GM18511 (cell line): Measurements from ENCODE around the gene SLCO2B1.
A peak's percentile ranks its signal among the peaks of the same experiment; 100 is the strongest.

Experiments used
- ATAC-seq: cut with Tn5 transposase; IDR thresholded peaks from one replicate; pipeline ENCODE4 v1.9.1; 2021; ENCODE audit warnings: mild to moderate bottlenecking, moderate library complexity; ENCODE audit not compliant: unreplicated experiment

SLCO2B1 gene

DNA sequence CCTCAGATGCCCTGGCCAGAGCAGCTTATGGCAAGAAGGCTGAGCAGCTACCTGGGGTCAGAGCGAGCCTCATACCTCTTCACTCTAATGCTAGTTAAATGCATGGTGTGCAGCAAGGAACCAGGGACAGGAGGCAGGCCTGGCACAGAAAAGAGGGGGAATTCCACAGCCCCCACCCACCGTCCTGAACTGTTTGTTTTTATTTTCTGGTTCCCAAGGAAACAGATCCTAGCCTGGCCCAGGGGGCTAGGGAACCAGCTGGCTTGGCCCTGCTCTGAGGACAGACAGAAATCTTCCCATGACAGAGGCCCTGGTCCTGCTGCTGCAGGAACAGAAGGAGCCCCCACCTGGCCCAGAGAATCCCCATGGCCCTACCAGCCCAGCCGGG is 40.4 kb downstream of the SLCO2B1 start:
- no peak for ATAC-seq

DNA sequence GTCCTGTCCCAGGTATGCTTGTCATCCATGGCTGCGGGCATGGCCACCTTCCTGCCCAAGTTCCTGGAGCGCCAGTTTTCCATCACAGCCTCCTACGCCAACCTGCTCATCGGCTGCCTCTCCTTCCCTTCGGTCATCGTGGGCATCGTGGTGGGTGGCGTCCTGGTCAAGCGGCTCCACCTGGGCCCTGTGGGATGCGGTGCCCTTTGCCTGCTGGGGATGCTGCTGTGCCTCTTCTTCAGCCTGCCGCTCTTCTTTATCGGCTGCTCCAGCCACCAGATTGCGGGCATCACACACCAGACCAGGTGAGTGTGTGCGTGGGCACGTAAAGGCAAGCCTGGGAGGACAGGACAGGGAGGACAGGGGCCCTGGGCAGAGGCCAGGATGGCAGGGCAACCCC is 42.4 kb downstream of the SLCO2B1 start:
- no peak for ATAC-seq

DNA sequence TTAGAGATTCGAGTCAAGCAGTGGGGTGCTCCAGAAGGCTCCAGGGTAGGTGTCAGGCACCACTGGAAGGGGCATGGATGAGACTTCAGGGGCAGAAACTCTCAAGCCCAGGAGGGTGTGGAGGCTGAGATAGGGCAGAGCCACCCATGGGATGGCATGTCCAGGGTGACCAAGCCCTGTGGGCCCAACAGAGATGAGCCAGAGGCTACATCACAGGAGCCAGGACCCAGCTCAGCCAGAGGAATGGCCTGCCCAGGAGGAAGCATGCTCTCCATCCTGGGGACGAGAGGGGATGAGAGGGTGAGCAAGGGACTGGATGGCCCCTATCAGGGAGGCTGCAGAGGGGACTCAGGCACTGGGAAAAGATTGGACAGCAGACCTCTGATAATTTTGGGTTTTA is 42.8 kb downstream of the SLCO2B1 start:
- ATAC-seq = no peak

DNA sequence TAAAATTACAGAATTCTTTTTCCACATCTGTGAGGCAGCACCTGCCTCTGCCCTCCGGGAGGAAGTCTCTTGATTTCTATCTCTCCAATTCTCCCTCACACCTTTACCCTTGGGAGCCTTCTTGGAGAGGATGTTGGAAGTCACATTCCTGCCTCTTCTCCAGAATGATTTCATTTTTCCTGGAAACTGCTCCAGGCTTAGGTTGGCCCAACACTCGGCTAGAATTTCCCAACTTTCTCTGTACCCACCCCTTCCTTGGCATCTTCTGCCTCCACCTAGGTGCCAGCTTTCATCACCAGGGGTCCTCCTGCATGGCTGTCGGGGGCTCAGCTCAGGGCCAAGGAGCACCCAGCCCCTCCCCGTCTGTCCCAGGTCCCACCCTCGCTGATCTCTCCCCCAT is 43.2 kb downstream of the SLCO2B1 start:
- ATAC-seq = no peak

DNA sequence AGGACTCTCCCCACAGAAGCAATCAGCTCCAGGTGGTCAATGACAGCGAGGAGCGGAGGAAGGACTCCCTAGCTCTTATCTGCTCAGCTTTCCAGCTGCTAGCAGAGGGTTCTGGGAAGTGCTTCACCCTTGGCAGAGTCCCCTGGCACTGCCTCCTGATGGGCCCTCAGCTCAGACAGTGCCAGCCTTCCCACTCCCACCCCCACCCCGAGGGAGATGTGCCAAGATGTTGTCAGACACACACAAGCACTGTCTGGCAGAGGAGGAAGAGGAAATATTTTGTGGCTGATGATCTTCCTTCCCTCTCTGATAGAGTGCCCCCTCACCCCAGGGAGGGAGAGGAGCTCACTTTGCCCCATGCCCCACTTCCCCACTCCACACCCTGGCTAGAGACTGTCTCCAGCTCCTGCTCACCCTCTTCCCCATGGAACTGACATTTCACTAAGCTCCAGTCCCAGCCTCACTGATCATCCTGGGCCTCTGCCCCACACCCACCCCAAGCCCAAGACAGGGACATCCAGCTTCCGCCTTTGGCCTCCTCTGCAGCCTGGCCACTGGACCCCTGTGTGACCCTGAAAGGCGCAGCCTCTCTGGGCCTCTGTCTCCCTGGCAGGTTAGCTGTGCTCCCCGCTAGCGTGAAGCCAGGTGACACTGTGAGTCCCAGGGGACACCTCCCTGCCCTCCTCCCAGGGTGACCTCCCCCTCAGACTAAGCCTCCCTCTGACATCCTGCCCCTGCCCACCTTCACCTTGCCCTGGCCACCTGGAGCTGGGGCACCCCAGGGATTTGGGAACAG is 44.5 kb downstream of the SLCO2B1 start:
- no peak for ATAC-seq

DNA sequence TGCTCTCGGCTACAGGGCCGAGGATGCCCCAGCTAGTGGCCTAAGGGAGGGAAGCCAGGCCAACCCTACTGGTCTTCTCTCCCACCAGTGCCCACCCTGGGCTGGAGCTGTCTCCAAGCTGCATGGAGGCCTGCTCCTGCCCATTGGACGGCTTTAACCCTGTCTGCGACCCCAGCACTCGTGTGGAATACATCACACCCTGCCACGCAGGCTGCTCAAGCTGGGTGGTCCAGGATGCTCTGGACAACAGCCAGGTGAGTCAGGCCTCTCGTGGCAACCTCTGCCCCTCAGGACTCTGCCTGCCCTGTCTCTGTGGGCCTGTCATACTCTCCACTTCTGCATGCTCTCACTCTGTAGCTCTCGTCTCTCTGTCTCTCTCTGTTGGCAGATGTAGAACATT is 45.5 kb downstream of the SLCO2B1 start:
- ATAC-seq = no peak

DNA sequence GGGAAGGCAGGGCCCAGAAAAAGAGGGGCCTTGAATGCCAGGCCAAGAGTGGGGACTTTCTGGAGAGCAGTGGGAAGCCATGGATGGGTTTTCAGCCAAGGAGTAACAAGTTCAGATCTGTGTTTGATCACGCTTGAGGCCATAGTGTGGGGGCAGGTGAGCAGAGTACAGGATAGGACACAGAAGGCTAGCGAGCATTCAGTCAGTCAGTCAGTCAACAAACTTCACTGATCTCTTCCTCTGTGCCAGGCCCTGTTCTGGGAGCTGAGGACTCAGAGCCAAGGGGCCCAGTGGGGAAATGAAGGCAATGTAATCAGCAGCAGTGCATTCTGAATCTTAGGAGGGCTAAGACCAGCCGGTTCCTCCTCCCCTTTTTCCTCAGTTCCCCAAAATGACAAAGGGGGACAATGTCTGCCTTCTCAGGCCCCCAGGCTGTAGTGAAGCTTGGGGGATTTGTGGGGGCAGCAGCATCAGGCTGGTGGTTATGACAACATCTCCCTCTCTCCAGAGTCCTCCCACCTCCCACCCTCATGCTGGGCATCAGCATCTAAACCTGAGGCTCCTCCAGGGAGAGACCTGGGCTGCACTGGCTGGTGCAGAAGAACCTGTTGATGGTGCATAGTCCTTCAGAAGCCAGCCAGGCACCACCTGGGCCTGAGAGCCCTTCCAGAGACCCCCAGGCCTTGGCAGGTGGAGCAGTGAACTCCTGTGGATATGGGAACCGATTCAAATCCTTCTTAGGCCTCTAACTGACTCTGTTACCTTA is 46.8 kb downstream of the SLCO2B1 start:
- ATAC-seq = no peak

DNA sequence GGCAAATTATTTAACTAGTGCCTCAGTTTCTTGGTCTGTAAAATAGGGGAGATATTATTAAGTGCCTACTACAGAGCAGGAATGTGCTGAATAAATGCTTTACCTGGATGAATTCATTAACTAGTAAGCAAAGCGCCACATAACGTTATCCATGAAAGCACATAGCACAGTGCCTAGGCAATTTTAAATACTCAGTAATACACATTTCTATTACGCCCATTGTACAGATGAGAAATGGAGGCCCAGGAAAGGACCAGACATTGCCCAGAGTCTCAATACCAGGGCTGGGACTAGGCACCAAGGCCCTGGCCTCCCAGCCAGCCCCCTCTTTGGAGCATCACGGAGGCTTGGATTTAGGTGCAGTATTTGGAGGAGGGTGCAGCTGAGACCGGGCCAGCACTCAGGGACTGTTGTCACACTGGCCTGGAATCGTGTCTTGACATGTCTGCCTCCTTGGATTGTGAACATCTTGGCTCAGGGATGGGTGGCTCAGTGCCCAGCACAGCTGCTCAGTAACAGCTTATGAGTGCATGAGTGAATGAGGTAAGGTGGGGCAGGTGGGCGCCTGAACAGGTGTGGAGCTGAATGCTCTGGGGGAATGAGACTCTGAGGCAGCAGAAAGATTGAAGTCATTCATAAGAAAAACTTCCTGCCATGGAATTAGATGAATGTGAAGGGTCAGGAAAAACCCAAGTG is 47.5 kb downstream of the SLCO2B1 start:
- no peak for ATAC-seq

DNA sequence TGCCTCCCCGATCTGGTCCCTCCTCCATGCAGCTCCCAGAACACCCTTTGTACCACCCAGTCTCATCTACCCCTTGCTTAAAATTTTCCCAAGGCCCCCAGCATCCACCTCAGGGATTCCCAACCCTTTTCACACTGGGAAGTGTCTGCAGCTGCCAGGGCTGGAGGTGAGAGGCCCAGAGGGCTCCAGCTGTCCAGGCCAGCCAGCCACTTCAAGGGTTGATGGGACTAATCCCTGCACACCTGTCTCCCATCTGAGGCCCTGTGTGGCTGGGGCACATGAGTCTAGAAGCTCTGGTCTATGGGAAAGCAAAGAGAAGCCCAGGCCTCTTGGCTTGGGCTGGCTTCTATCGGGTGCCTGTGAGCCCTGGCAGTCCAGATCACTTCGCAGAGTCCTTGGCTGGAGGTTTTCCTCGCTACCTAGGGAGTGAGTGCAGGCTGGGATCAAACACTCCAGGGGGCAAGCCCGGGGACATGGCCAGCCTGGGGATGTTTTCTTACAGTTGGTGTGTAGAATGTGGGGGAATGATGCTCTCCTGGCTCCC is 48.6 kb downstream of the SLCO2B1 start:
- ATAC-seq = no peak

DNA sequence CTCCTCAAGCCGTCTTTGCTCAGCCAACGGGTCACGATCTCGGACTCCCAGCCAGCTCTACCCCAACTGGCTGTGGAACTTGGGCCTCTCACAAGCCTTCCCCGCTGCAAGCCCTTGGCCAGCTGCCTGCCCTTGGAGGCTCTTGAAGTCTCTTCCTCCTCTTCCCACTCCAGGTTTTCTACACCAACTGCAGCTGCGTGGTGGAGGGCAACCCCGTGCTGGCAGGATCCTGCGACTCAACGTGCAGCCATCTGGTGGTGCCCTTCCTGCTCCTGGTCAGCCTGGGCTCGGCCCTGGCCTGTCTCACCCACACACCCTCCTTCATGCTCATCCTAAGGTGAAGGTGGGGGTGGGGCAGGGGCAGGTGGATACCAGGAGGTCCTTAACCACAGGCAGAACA is 49.1 kb downstream of the SLCO2B1 start:
- ATAC-seq = no peak

DNA sequence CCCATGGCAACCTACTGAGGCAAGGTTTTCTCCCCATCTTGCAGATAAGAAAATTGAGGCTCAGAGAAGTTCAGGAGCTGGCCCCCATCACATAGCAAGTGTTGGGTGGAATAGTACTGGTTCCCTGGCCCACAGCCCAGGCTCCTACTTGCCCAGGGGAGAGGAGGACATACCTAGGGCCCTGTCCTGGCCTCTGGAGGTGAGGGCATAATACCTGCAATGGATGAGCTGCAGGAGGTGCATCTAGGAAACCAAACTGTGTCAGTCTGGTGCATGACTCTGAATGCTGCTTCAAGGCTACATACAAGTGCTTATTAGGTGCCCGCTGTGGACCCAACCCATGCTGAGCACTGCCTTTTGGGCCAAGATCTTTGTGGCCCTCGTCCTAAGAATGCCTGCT is 49.6 kb downstream of the SLCO2B1 start:
- ATAC-seq = no peak

DNA sequence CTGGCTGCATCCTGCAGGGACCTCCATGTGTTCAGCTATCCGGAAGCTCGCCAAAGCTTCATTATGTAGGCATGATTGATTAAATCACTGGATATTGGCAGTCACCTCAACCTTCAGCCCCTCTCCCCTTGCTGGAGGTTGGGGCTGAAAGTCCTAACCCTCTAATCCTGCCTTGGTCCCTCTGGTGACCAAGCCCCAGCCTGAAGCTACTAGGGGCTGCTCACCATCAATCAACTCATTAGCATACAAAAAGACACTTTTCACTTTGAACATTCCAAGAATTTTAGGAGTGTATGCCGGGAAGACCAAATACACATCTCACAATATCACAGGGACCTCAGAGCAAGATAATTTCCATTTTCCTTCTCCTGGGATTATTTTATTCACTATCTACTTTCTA is 50.9 kb downstream of the SLCO2B1 start:
- no peak for ATAC-seq

DNA sequence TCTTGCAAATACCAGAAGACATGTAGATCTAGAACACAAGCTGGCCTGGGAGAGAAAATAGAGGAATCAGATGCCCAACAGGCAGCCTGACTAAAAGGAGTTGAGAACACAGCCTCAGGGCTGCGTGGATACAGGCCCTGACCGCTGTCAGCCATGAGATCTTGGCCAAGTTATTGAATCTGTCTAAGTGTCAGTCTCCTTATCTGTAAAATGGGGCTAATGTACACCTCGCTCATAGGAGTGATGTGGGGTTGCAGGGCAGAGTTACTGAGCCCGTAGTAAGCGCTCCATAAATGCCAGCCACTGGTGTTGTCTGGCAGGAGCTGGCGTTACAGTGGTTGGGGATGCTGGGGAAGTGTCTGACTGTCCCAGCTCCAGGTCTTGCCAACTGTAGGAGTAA is 51.3 kb downstream of the SLCO2B1 start:
- ATAC-seq = no peak

DNA sequence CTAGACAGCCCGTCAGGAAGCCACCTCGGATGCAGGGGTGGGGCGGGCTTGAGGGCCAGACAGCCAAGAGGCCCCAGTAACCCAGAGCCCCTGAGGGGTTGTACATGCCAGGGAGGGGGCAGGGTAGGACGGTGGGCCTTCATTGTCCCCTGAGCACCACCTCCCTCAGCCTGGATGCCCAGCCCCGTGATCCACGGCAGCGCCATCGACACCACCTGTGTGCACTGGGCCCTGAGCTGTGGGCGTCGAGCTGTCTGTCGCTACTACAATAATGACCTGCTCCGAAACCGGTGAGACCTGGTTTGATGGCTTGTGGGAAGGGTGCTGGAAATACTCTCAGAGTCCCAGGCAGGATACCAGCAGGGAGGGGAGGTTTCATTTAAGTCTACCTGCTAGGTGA is 52.2 kb downstream of the SLCO2B1 start:
- ATAC-seq = no peak

DNA sequence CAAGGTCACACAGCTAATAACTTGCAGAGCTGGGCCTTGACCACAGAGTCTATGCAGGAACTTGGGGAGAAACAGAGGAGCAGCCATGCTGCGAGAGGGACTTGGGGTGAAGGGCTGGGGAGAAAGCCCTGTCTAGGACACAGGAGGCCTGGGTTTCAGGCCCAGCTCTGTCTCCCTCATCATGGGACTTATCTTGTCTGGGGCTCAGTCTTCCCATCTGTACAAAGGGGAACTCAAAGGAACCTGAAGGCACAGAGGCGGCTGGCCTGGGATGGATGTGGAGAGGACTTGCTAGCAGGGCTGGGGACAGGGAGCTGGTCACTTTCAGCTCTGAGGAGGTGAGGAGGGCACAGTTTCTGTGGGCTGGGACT is 52.7 kb downstream of the SLCO2B1 start:
- ATAC-seq = no peak

DNA sequence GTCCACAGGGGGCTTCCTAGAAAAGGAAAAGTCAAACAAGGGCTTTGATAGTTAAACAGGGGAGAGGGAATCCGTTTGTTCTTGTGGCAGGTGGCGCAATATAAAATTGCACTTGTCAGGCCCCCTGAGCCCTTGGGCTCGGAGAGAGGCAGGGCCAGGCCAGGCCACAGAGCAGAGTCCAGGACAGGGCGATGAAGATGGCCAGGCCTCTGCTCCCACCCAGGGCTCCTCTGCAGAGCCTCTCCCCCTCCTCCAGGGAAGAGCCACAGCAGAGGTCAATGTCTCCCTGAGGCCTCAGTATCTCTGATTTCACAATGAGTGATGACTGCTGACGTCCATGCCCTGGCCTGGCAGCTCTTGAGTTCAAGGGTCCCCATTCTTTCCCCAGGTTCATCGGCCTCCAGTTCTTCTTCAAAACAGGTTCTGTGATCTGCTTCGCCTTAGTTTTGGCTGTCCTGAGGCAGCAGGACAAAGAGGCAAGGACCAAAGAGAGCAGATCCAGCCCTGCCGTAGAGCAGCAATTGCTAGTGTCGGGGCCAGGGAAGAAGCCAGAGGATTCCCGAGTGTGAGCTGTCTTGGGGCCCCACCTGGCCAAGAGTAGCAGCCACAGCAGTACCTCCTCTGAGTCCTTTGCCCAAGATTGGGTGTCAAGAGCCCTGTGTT is 53.2 kb downstream of the SLCO2B1 start:
- no peak for ATAC-seq

DNA sequence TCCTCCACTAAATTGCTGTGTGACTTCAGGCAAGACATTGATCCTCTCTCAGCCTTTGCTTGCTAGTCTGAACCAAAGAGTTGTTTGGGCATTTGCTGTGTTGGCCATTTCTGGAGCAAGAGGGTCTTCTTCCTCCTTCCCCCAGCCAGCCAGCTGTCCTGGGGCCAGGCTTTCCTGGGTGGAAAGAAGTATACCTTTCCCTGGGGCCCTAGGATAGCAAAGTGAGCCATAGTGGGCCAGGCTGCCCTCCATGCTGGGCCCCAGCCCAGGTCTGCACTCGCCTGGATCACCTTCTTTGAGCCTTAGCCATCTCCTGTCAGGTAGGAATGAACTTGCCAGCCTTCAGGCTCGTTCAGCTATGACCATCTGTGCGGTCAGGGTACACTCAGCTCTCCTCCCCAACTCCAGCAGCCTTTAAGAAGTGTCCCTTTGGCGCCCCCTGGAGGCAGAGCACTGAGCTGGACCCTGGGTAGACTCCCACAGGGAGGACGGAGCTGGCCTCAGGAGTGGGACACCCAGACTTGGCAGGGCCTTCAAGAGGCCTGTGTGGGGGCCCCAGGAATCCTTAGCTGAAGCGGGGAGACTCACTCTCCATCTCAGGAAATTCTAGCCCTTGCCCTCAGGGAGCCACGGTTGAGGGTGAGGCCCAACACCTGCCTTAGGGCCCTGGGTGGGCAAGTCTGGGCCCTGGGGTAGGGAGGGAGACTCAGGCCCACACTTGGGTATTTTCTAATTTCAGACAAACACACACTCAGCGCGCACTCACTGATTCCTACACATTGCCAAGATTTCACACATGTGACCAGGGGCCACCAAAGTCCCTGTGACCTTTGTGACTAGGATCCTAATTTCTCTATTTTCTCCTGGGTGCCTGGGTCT is 54.0 kb downstream of the SLCO2B1 start:
- ATAC-seq = peak; percentile 72

DNA sequence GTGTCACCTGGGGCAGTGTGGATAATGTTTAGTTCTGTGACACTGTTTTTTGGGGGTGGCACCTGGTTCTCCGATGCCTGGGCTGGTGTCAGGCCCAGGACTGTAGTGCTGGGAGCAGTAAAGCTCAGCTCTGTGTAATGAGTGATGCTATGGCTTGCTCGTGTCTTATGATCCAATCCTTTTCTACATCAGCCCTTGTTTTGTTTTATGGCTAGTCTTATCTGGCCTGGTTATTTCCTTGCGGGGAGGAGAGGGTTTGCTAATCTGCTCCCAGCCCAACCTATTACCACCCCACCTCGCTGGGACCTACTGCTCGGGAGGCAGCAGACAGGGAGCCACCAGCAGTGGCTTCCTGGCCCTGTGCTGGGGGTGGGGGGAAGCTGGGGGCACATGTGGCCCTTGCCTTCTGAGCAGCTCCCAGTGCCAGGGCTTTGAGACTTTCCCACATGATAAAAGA is 54.7 kb downstream of the SLCO2B1 start:
- no peak for ATAC-seq

DNA sequence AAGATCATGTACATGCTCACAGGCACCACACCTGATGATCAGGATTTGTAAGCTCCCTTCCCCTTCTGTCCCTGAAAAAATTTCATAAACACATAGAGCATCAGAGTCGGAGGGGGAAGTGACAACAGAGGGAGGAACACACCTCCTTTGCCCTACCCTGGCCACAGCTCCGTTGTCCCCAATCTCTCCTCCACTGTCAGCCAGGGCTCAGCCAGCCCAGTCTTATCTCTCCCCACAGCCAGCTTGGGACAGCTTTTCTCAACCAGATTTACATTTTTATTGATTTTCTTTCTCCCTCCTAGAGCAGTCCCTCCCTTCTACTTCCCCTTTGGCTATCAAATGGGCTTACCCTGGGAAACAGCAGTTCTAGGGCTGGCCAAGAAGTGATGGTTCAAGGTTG is 57.5 kb downstream of the SLCO2B1 start:
- ATAC-seq = no peak

DNA sequence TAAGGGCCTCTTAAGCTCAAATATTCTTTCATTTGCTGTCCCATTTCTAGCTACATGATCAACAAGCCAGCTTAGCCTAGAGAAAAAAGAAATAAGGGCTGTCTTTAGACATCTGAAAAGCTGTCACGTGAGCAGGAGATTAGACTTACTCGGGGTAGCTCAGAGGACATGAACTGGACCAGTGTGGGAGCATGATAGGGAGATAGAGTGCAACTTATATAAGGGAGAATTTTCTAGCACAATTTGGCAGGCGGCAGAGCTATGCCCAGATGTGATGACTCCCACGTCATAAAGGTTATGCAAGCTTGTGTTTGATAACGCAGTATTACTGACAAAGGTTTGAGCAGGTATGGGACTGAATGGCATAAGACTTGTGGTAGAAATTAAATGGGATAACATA is 61.5 kb downstream of the SLCO2B1 start:
- ATAC-seq = no peak
